Effector CD8-positive, alpha-beta T cell (primary cell): ENCODE results near the gene ODAD2.
"Not testable (repeated sequence)": the region's sequence is repeated elsewhere in the genome, so short reads cannot be mapped to it uniquely, and the experiment has no call there.

Source experiments
- DNase-seq: peaks from one replicate; lab custom pipeline; 2025; lab: John Stamatoyannopoulos, UW

Gene ODAD2

DNA sequence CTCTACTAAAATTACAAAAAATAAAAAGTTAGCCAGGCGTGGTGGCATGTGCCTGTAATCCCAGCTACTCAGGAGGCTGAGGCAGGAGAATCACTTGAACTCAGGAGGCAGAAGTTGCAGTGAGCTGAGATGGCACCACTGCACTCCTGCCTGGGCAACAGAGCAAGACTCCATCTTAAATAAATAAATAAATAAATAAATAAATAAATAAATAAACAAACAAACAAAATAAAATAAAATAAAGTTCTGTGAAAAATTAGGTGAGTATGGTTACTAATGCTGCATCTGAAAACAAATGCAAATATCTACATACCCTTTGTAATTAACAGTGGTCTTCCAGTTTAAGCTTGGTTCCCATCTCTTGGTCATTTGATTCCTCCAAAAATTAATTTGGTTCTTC, 28.1 kb downstream of the ODAD2 start:
- DNase-seq: not testable (repeated sequence)

DNA sequence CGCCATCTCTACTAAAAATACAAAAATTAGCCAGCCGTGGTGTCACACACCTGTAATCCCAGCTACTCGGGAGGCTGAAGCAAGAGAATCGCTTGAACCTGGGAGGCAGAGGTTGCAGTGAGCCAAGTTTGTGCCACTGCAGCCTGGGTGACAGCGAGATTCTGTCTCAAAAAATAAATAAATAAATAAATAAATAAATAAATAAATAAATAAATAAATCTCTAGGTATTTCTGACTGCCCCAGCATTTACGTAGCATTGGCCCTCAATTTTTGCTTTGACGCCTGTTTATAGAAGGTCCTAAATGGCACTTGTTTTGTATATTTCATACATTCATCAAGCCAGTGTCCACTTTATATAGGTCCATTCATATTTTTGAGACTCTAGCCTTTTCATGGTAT, 28.9 kb downstream of the ODAD2 start:
- DNase-seq: not testable (repeated sequence)

DNA sequence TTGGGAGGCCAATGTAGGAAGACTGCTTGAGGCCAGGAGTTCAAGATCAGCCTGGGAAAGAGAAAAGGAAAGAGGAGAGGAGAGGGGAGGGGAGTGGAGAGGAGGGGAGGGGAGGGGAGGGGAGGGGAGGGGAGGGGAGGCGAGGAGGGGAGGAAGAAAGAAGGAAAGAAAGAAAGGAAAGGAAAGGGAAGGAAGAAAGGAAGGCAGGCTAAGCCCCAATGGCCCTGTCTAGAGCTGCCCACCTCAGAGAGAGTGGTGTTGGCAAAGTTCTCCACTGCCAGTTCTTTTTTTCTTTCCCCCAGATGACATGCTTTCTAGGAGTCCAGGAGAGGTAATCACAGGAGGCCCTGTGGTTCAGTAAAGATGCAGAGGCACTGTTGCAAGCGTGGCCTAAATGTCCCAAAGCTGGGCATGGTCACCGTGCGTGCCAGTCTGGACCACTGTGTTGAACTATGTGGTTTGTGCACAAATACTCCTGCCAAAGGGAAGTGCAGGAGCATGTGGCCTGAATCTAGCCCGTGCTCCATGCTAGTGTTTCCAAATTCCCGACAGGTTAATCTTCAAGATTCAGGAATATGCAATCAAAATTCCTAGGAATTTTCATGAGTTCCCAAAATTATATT, 39.7 kb downstream of the ODAD2 start:
- no peak for DNase-seq

DNA sequence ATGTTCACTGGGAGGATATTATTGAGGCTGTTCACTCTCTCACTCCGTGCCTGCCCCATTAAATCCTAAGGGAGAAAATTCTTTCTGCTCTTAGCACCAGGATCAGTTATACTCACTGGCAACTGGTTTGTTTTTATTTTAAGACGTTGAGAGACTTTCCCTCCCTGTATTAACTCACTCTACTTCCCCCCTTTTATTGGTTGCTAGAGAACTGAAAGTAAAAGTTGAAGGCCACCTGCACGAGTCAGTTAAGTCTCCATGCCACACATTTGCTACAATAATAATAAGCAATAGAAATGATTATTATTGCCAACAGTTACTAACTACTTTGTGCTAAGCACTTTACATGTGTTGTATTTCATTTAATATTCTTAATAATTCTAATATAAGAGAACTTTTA, 40.5 kb downstream of the ODAD2 start:
- DNase-seq: not testable (repeated sequence)

GRCh38 chr10:27950242-27950564, 48.7 kb downstream of the ODAD2 start:
- DNase-seq: no peak

DNA sequence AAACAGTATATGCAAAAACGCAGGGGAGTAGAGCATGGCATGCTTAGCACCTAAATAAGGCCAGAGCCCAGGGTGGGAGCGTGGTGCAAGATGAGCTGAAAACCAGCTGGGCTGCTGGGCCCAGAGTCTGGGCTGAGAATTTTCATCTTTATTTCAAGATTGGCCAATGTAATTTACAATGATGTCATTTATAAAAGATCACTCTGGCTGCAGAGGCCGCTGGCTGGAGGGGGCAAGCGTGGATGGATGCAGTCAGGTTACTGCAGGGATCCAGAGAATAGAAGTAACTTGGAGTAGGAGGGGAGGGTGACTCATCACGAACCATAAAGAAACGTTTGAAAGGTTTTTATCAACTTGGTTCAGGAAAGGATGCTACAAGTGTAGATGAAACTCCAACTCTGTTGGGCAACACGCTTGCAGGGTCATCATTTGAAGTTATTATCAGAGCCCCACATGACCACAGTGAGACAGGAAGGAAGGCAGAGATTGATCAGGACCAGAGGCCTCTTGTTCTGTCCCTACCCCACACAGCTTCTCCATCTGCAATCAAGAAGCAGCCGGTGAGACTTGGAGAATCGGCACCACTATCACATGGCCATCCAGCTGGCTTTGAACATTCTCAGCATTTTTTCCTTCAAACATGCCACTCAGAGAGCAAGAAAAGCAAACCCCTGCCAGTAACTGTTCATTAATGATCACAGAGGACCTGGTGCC, 49.2 kb downstream of the ODAD2 start:
- no peak for DNase-seq

DNA sequence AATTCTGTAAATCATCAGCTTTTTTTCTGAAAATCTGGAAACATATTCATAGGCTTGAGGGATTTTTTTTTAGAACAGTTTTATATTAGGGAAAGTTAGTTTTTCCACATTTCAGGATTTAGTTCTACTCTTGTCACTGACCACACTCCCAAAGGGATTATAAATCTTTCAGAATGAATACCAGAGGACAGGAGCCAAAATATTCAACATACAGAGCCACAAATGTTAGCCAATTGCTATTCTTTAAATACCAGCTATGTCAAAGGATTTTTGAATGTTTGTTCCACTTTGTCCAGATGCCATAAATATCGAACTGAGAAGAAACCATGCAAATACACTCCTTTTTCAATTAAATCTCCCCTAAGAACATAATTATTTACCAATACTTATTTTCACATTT, 50.7 kb downstream of the ODAD2 start:
- DNase-seq: no peak

- no peak for DNase-seq
These were observed 51.3 kb downstream of the ODAD2 start for GRCh38 chr10:27947540-27947939.

GRCh38 chr10:27944005-27944404, 54.9 kb downstream of the ODAD2 start:
- DNase-seq: no peak

DNA sequence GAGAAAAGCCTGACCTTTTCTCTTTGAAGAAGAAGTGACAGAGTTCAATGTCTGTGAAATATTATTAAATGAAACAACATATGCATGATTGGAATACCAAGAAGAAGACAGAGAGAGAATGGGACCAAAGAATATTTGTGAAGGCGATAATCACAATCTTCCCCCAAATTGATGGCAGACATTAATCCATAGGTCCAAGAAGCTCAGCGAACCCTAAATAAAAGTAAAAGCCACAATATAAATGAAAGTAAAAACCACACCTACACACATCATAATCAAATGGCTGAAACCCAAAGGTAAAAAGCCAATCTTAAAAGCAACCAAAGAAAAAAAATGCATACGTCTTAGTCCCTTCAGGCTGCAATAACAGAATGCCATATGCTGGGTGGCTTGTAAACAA, 84.0 kb downstream of the ODAD2 start:
- no peak for DNase-seq

DNA sequence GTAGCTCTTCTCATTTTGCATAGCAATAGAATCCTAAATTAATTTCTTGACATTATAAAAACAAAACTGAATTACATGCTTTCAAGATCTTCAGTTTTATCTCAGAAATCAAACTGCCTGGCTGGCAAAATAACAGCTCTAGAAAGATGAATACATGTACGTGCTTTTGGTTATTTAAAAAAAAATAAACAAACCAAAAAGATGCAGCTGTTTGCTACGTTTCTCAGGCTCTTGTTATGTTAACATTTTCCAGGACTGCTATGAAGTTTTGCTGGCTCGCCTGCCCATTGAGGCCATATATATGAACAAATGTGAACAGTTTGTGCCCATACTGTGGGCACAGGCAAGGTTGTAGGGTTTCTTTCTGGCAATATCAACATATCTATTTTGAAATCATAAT, 86.6 kb downstream of the ODAD2 start:
- DNase-seq: no peak

DNA sequence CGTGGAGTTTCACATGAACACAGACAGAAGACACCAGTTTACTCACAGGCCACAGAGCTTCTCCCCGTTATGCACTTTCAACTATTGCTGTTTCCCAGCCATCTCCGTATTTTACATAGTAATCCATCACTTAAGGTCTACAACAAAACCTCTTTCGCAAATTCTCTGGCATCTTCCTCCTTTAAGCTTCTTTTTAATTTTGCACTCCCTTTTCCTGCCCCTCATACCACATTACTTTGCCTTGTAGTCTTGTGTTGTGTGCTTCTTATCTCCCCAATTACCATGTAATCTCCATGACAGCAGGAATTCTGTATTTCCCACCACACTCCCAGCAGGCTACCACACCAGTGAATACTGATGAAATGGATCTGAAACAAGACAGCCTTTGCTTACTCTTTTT, 87.3 kb downstream of the ODAD2 start:
- no peak for DNase-seq

DNA sequence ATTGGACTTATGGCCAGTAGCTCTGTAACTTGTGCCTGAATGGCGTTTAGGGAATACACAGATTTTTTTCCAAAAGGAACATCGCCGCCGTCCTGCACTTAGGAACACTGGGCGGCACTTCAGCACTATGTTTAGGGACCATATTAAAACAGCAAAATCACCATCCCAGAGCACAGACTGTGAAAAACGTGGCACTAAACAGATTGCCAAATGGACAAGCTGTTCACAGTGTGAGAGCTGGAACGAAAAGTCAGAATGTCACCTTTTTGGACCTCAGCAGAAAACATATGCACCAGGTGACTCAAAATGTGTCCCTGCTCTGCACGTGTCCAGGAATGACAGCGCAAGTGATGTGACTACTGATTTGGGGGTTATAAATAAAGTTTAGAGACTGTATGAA, 87.9 kb downstream of the ODAD2 start:
- DNase-seq: no peak

GRCh38 chr10:27908231-27908630, 90.6 kb downstream of the ODAD2 start:
- DNase-seq: no peak

DNA sequence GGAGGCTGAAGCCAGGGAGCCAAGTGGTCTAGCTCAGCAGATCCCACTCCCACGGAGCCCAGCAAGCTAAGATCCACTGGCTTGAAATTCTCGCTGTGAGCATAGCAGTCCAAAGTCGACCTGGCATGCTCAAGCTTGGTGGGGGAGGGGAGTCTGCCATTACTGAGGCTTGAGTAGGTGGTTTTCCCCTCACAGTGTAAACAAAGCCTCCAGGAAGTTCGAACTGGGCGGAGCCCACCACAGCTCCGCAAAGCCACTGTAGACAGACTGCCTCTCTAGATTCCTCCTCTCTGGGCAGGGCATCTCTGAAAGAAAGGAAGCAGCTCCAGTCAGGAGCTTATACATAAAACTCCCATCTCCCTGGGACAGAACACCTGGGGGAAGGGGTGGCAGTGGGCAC, 99.4 kb downstream of the ODAD2 start:
- DNase-seq: not testable (repeated sequence)

- DNase-seq: no peak
These were observed 99.8 kb downstream of the ODAD2 start for GRCh38 chr10:27899058-27899457.

DNA sequence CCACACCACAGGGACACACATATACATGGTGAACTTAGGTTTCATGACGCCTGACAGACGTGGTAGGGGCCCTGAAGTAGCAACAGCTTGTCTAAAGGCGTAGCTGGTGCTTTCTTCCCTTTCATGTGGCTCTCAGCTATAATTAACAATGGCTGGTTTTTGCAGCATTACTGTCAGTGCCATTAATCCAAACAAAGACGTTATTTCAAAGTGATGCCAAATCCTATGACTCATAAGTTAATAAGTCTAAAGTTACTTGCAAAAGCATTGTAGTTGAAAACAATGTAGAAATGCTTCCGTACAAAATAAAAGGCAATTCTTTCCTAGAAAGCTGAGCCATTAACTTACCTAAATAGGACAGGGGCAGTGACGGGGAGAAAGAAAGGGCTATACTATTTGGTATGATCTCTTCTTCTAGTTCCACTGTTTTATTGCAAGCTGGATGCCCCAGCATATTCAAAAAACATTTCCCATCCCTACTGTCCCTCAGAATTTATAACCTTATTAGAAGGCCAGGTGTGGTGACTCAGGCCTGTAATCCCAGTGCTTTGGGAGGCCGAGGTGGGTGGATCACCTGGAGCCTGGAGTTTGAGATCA, 105.4 kb downstream of the ODAD2 start:
- no peak for DNase-seq

DNA sequence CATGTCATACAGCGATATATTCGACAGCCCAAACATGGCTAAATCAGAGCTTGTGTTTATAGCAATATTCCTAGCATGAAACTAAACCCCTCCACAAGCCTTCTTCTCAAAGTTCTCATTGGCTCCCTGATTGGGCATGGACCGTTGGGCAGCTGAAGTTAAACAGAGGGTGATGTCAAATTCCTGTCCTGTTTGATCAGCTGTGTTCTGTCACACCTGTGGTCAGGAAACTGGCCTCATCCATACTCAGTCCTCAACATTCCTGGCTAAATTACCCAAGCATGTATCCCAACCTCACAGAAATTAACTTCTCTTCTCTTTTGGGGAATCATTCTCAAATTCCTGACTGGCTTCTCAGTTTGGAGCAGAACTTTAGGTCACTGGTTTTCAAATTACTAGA, 107.9 kb downstream of the ODAD2 start:
- DNase-seq: no peak

DNA sequence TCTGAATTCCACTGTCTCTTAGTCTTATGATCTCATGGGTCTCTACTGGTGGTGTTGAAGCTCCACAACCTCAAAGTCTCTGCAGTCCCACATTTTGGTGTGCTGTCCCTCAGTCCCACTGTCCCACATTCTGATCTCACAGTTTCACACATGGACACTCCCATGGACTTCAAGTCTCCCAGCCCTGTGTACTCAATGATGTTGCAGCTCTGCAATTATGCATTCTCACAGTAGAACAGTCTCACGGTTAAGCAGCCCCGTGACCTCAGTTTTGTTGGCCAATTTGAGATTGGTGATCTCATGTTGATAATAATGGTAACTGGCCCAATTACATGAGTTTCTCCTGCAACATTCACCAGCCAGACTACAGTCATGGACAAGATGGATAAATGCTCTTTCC, 109.4 kb downstream of the ODAD2 start:
- DNase-seq: no peak

- no peak for DNase-seq
These were observed 114.7 kb downstream of the ODAD2 start for GRCh38 chr10:27884185-27884641.

DNA sequence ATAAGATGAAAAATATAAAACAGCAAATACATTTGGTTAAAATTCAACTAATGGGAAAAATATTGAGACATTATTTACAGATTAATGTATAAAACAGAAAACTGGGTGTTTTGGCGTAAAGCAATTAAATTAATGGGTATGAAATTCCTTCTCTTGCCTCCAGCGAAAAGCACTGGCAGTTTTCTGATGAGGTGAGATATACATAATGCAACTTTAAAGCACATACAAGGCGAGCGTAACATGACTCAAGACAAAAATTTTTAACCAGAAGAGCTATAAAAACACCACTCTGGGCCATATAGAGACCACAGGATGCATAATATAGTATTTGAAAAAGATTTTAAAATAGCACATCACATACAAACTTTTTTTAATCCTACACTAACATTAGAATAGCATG, 120.6 kb downstream of the ODAD2 start:
- DNase-seq: no peak

DNA sequence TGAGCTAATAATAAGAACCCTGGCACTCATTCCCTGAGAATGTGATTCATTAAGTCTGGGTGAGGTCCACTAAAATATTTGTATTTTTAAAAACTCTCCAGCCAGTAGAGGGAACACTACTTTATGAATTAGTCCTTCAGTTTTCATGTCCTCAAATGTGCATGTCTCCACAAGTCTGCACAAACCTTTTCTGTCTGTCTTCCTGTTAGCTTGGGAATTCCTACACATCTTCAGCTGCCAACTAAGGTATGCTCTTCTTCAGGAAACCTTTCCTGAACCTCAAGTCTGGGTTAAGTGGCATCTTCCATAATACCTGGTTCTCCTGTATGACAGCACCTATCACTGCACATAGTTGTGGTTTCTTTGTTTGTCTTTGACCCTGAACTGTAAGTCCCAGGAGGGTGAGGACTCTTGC, 133.7 kb downstream of the ODAD2 start:
- no peak for DNase-seq

GRCh38 chr10:27861781-27862180, 137.1 kb downstream of the ODAD2 start:
- no peak for DNase-seq

- DNase-seq: no peak
These were observed 141.3 kb downstream of the ODAD2 start for GRCh38 chr10:27857616-27858015.
